Measurements from ENCODE around the gene AUP1. TPM values are rescaled to one million over a fixed set of nuclear protein-coding genes. Genes with fewer than 3 reads are reported as not detected.
A peak's percentile ranks its signal among the peaks of the same experiment; 100 is the strongest.

The AUP1 gene
- total and polyA plus RNA-seq, 9 of the 15 experiments (the other 6 are each of a cell fraction or from before 2014, with no cell fraction given), result 70.7 to 245 (median 165) TPM

GRCh38 chr2:74482801-74483674, 46.5 kb downstream of the AUP1 start, which contains the start of the genes CCDC142 and TTC31 (continued):
- TF ChIP-seq CTCF (IDR thresholded peaks at IDR 0.05 in 2 of 3, conservative IDR thresholded peaks at IDR 0.05 in 1 of 3; ENCODE audit: insufficient read depth in 2 of 3, low read depth in 1 of 3, low read length in 3 of 3), result peak; percentile 86 to 95 (median 92)
- peak; percentile 40 for TF ChIP-seq PKNOX1 (IDR thresholded peaks at IDR 0.05)
- TF ChIP-seq POLR2G (IDR thresholded peaks at IDR 0.05; ENCODE audit: low read depth, low read length), result peak; percentile 70
- TF ChIP-seq TGIF2 (CRISPR knock-in tag; IDR thresholded peaks at IDR 0.05), result 0 out of 2 replicates have a peak, but pooled peaks have one; percentile 70
- peak; percentile 7; the same call in 1 of the 2 replicates for TF ChIP-seq TCF3 (CRISPR knock-in tag; IDR thresholded peaks at IDR 0.05)
- peak; percentile 81; the same call in 1 of the 2 replicates for TF ChIP-seq CTBP1 (IDR thresholded peaks at IDR 0.05; ENCODE audit: borderline replicate concordance)
- 0 out of 2 replicates have a peak, but pooled peaks have one; percentile 11 for TF ChIP-seq NR1H2 (CRISPR knock-in tag; IDR thresholded peaks at IDR 0.05)
- peak in 1 of 2 experiments; percentile 59; a peak in 1 of 4 replicates for TF ChIP-seq ZNF639 (CRISPR knock-in tag; conservative IDR thresholded peaks at IDR 0.05 in 1 of 2, IDR thresholded peaks at IDR 0.05 in 1 of 2)
- peak; percentile 72 for TF ChIP-seq POLR2B (IDR thresholded peaks at IDR 0.05; ENCODE audit: low read depth, partially characterized antibody)
- TF ChIP-seq RNF219 (CRISPR knock-in tag; IDR thresholded peaks at IDR 0.05), result no peak
- TF ChIP-seq ZMIZ1 (IDR thresholded peaks at IDR 0.05; ENCODE audit: low read depth in 2 of 2, low read length in 2 of 2), result 0 out of 4 replicates have a peak, but pooled peaks of 1 of the 2 experiments have one; percentile 35
- peak; percentile 48 to 60; a peak in 3 of 4 replicates for TF ChIP-seq SIX5 (IDR thresholded peaks at IDR 0.05; ENCODE audit: borderline replicate concordance in 1 of 2, insufficient read depth in 1 of 2, low read depth in 1 of 2, low read length in 2 of 2)
- TF ChIP-seq PHF8 (IDR thresholded peaks at IDR 0.05; ENCODE audit: borderline replicate concordance, low read length), result peak; percentile 63; the same call in 1 of the 2 replicates

Measured in K562 (cell line).